H1 (cell line): ENCODE measurements around the gene ADD2. TPM values are rescaled to one million over a fixed set of nuclear protein-coding genes. Genes with fewer than 3 reads are reported as not detected.

Source experiments
- CTCF ChIA-PET: fragments of 300-600 bp; sonication (Branson Sonifier 250); formaldehyde crosslinking; loops from one replicate; lab custom pipeline; 2021; ENCODE audit not compliant: partially characterized antibody; lab: Charles Lee
- POLR2A ChIA-PET: fragments of 300-600 bp; sonication (Branson Sonifier 250); formaldehyde crosslinking; loops from one replicate; lab custom pipeline; 2021; ENCODE audit warnings: inconsistent platforms; ENCODE audit not compliant: partially characterized antibody; lab: Charles Lee
- DNase-seq, 2 experiments: peaks; one replicate each; pipeline versions ENCODE4 v3.0.0 to v3.0.0-alpha.2; 2010 to 2022; ENCODE audit warnings: low spot score in 2 of 2, low read depth in 1 of 2, mixed read lengths in 1 of 2
- FAIRE-seq: peaks from 2 replicates; lab custom pipeline; 2011; peaks lifted over from hg19 to GRCh38; lab: Jason Lieb, UNC
- H2AFZ ChIP-seq: 2 replicates; pipeline ENCODE4 v1.8.1; 2012; ENCODE audit warnings: low read length, inconsistent platforms
- H2AK5ac ChIP-seq: 2 replicates; pipeline ENCODE4 v1.6.1; 2013; ENCODE audit warnings: low read depth, low read length
- H2BK120ac ChIP-seq: replicated peaks from 2 replicates; pipeline ENCODE3; 2013; ENCODE audit warnings: low read depth, low read length, inconsistent platforms
- H2BK12ac ChIP-seq: 2 replicates; pipeline ENCODE4 v1.6.1; 2013; ENCODE audit warnings: low read depth, low read length
- H2BK15ac ChIP-seq: 2 replicates; pipeline ENCODE4 v1.6.1; 2013; ENCODE audit warnings: low read length
- H2BK20ac ChIP-seq: 2 replicates; pipeline ENCODE4 v1.6.1; 2013; ENCODE audit warnings: low read length
- H2BK5ac ChIP-seq: 2 replicates; pipeline ENCODE4 v1.6.1; 2013; ENCODE audit warnings: low read depth, low read length
- H3K14ac ChIP-seq: 2 replicates; pipeline ENCODE4 v1.6.1; 2013; ENCODE audit warnings: inconsistent platforms; ENCODE audit not compliant: insufficient read length
- H3K18ac ChIP-seq: 2 replicates; pipeline ENCODE4 v1.6.1; 2013; ENCODE audit warnings: low read length; ENCODE audit errors: extremely low read depth
- H3K23ac ChIP-seq: 2 replicates; pipeline ENCODE4 v1.6.1; 2013; ENCODE audit warnings: inconsistent platforms; ENCODE audit not compliant: insufficient read length
- H3K23me2 ChIP-seq: 2 replicates; pipeline ENCODE4 v1.6.1; 2013; ENCODE audit warnings: low read depth, low read length
- H3K27ac ChIP-seq: 2 replicates; pipeline ENCODE4 v1.6.1; 2011; ENCODE audit warnings: low read depth, low read length, inconsistent platforms
- H3K27me3 ChIP-seq, 4 experiments: replicated peaks in 1 of 4; 1 replicate in 1 of 4; 2 replicates in 3 of 4; pipeline versions ENCODE4 v1.6.1 to v1.8.1; 2011 to 2013; ENCODE audit warnings: low read length in 3 of 4, mild to moderate bottlenecking in 3 of 4, inconsistent platforms in 2 of 4, mixed read lengths in 2 of 4, moderate library complexity in 1 of 4; ENCODE audit not compliant: control insufficient read depth in 3 of 4, insufficient read depth in 3 of 4; ENCODE audit errors: extremely low read depth in 1 of 4
- H3K36me3 ChIP-seq, 4 experiments: 2 replicates each; pipeline versions ENCODE4 v1.6.1 to v1.8.1; 2011 to 2013; ENCODE audit warnings: mild to moderate bottlenecking in 4 of 4, low read length in 3 of 4, moderate library complexity in 2 of 4, control low read depth in 1 of 4, inconsistent platforms in 1 of 4; ENCODE audit not compliant: insufficient read depth in 4 of 4, control insufficient read depth in 2 of 4
- H3K4ac ChIP-seq: replicated peaks from 2 replicates; pipeline ENCODE3; 2013; ENCODE audit warnings: low read length, low read depth, mixed read lengths, inconsistent platforms; ENCODE audit not compliant: insufficient read length
- H3K4me1 ChIP-seq, 4 experiments: replicated peaks in 1 of 4; 1 replicate in 1 of 4; 2 replicates in 3 of 4; pipeline versions ENCODE4 v1.6.1 to v1.8.1; 2011 to 2013; ENCODE audit warnings: low read length in 3 of 4, inconsistent platforms in 2 of 4, mixed read lengths in 1 of 4; ENCODE audit not compliant: insufficient read depth in 4 of 4, control insufficient read depth in 3 of 4
- H3K4me2 ChIP-seq, 2 experiments: 2 replicates each; pipeline versions ENCODE4 v1.6.1 to v1.8.1; 2011 to 2013; ENCODE audit warnings: low read depth in 2 of 2, low read length in 2 of 2, control low read depth in 1 of 2, inconsistent platforms in 1 of 2, mild to moderate bottlenecking in 1 of 2; ENCODE audit not compliant: insufficient read depth in 1 of 2
- H3K4me3 ChIP-seq, 4 experiments: fragments of 200-600, 300-600 bp in 1 of 4; sonication (generic), shearing (Covaris generic), sonication (Bioruptor Twin) in 1 of 4; 2 replicates each; pipeline versions ENCODE4 v1.5.1 to v1.8.1; 2011 to 2016; ENCODE audit warnings: low read length in 4 of 4, low read depth in 3 of 4, control low read depth in 2 of 4, inconsistent platforms in 2 of 4, mild to moderate bottlenecking in 2 of 4, mixed read lengths in 1 of 4, moderate library complexity in 1 of 4; ENCODE audit not compliant: insufficient read depth in 2 of 4; ENCODE audit errors: extremely low read depth in 1 of 4
- H3K56ac ChIP-seq: replicated peaks from 2 replicates; pipeline ENCODE3; 2013; ENCODE audit warnings: low read depth, mild to moderate bottlenecking, mixed read lengths, low read length, inconsistent platforms; ENCODE audit not compliant: insufficient read length
- H3K79me1 ChIP-seq: 2 replicates; pipeline ENCODE4 v1.6.1; 2013; ENCODE audit warnings: low read depth, low read length, control low read depth
- H3K79me2 ChIP-seq, 2 experiments: 2 replicates each; pipeline versions ENCODE4 v1.6.1 to v1.8.1; 2012 to 2013; ENCODE audit warnings: low read length in 2 of 2, mild to moderate bottlenecking in 2 of 2, inconsistent platforms in 1 of 2; ENCODE audit not compliant: insufficient read depth in 2 of 2, control insufficient read depth in 1 of 2
- H3K9ac ChIP-seq, 4 experiments: replicated peaks in 1 of 4; 1 replicate in 1 of 4; 2 replicates in 3 of 4; pipeline versions ENCODE4 v1.6.1 to v1.8.1; 2011 to 2013; ENCODE audit warnings: low read depth in 3 of 4, low read length in 3 of 4, control low read depth in 2 of 4, mild to moderate bottlenecking in 2 of 4, moderate library complexity in 2 of 4, inconsistent platforms in 1 of 4; ENCODE audit errors: extremely low read depth in 1 of 4
- H3K9me3 ChIP-seq, 2 experiments: 2 replicates each; pipeline versions ENCODE4 v1.6.1 to v1.8.1; 2012 to 2013; ENCODE audit warnings: mild to moderate bottlenecking in 2 of 2, moderate library complexity in 2 of 2, control low read depth in 1 of 2, inconsistent platforms in 1 of 2, low read depth in 1 of 2, low read length in 1 of 2, mixed read lengths in 1 of 2; ENCODE audit not compliant: insufficient read depth in 2 of 2
- H4K20me1 ChIP-seq, 2 experiments: replicated peaks in 1 of 2; 2 replicates each; pipeline versions ENCODE3 to v1.8.1; 2011 to 2013; ENCODE audit warnings: inconsistent platforms in 2 of 2, low read length in 2 of 2, mild to moderate bottlenecking in 1 of 2; ENCODE audit not compliant: insufficient read depth in 2 of 2, control insufficient read depth in 1 of 2
- H4K5ac ChIP-seq: 2 replicates; pipeline ENCODE4 v1.6.1; 2013; ENCODE audit warnings: low read length, low read depth, mixed read lengths, inconsistent platforms; ENCODE audit not compliant: insufficient read length
- H4K8ac ChIP-seq: 2 replicates; pipeline ENCODE4 v1.8.0; 2013; ENCODE audit warnings: mild to moderate bottlenecking, moderate library complexity, low read length, inconsistent platforms; ENCODE audit not compliant: insufficient read depth; ENCODE audit errors: extremely low read depth
- H4K91ac ChIP-seq: replicated peaks from 2 replicates; pipeline ENCODE3; 2013; ENCODE audit warnings: low read length, mixed read lengths, inconsistent platforms; ENCODE audit not compliant: insufficient read length
- EGR1 ChIP-seq: IDR thresholded peaks from 2 replicates; pipeline ENCODE4 v1.6.1; 2011; ENCODE audit warnings: low read depth, low read length, borderline replicate concordance
- HDAC6 ChIP-seq: IDR thresholded peaks from one replicate; pipeline ENCODE4 v1.7.1; 2012; ENCODE audit warnings: low read depth, mild to moderate bottlenecking, inconsistent platforms, low read length, moderate library complexity
- SIX5 ChIP-seq: IDR thresholded peaks from 2 replicates; pipeline ENCODE4 v1.6.1; 2011; ENCODE audit warnings: mild to moderate bottlenecking, low read depth, low read length
- WGBS, 2 experiments: shearing (Covaris generic) in 1 of 2; methylation state at CpG; one replicate each; pipeline versions ENCODE4 v1.1.6 to v1.1.7; 2013 to 2015; ENCODE audit warnings: low lambda C conversion rate in 2 of 2, mixed read lengths in 2 of 2, inconsistent platforms in 1 of 2, low coverage in 1 of 2, missing lambda C conversion rate in 1 of 2; ENCODE audit not compliant: insufficient replicate concordance in 2 of 2, insufficient coverage in 1 of 2, insufficient read length in 1 of 2; ENCODE audit errors: extremely low coverage in 1 of 2, missing lambda C conversion rate in 1 of 2; 5-methylcytosine and 5-hydroxymethylcytosine counted together
- polyA plus RNA-seq, 7 experiments: library from polyadenylated mRNA; depleted of rRNA in 3 of 7; stranded (reverse) in 5 of 7; unstranded in 2 of 7; fragments of >200 nt in 5 of 7; fragments of 200-250 nt in 2 of 7; gene quantifications; 1 replicate in 5 of 7; 2 replicates in 1 of 7; 4 replicates in 1 of 7; pipeline versions ENCODE4 v1.2.1 to v1.2.3, GENCODE V29; 2011 to 2013; ENCODE audit warnings: missing spikeins in 2 of 7, mixed read lengths in 2 of 7
- total RNA-seq: library from RNA; stranded (reverse); fragmentation: NEBNext Ultra II Directional; extraction: Animal tissue kit (Norgen Biotek cat#: 25700); gene quantifications from 2 replicates; pipeline ENCODE4 v1.2.1, GENCODE V29; 2021

Gene ADD2
- total and polyA plus RNA-seq, 2 of the 8 experiments (the other 6 are each of a cell fraction or from before 2014, with no cell fraction given), result 58.5 to 170 TPM

DNA sequence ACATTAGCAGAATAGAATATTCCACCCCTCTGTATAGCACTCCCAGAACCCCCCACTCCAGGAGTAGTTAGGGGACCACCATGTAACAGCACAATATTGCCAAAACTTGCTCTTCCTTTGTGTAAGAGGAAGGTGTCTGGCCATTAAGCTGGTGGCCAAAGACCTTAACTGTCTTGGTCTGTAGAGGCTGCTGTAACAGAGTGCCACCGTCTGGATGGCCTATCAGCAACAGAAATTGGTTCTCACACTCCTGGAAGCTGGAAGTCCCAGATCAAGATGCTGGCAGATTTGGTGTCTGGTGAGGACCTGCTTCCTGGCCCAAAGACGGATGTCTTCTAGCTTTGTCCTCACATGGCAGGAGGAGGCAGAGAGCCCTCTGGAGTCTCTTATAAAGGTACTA, 152.8 kb downstream of the ADD2 start:
- no peak overlapping the region for H2BK12ac ChIP-seq
- ChIA-PET POLR2A (no interaction called here), CTCF (interaction anchor here (0.7 to 2.5 kb wide), 8 partner anchors 9 to 314 kb away, joined by 3 to 10 read pairs (median 4); partner anchors contain the start of gene FAM136A)
- H2BK20ac ChIP-seq, result no peak overlapping the region
- TF ChIP-seq SIX5, result no peak
- no peak for TF ChIP-seq EGR1
- TF ChIP-seq HDAC6, result no peak
- H2AFZ ChIP-seq, result no peak overlapping the region
- no peak for FAIRE-seq
- no peak overlapping the region for H3K23ac ChIP-seq
- H2AK5ac ChIP-seq, result no peak overlapping the region
- no peak overlapping the region for H3K9ac ChIP-seq
- H4K8ac ChIP-seq, result no peak overlapping the region
- no peaks in the 10 kb centered on the region for H4K20me1 ChIP-seq
- no peak overlapping the region for H2BK120ac ChIP-seq
- no peaks in the 10 kb centered on the region for H3K9me3 ChIP-seq
- no peak overlapping the region for H3K27ac ChIP-seq
- H3K4me1 ChIP-seq, result peaks cover 1 to 4% (median 2%) of the 10 kb centered on the region in 4 experiments; a peak in 4 of 7 replicates
- no peak overlapping the region for H2BK5ac ChIP-seq
- 86% methylated on average over 2 of the region's 2 CpGs; no CpG with 5 or more reads in 1 of the 2 experiments for WGBS, 2 experiments
- no peak overlapping the region for H3K56ac ChIP-seq
- no peak overlapping the region for H3K4me3 ChIP-seq
- no peaks in the 10 kb centered on the region for H3K79me1 ChIP-seq
- DNase-seq, result no peak
- no peaks in the 10 kb centered on the region; a peak in 1 of 7 replicates for H3K27me3 ChIP-seq
- no peak overlapping the region for H3K18ac ChIP-seq
- H4K5ac ChIP-seq, result no peak overlapping the region
- H3K23me2 ChIP-seq, result no peaks in the 10 kb centered on the region
- H3K79me2 ChIP-seq, result no peaks in the 10 kb centered on the region
- H4K91ac ChIP-seq, result no peak overlapping the region
- no peaks in the 10 kb centered on the region for H3K36me3 ChIP-seq
- H2BK15ac ChIP-seq, result no peak overlapping the region
- no peak overlapping the region for H3K4ac ChIP-seq
- H3K4me2 ChIP-seq, result no peak overlapping the region
- no peak overlapping the region for H3K14ac ChIP-seq
